ENCODE data around the gene TRPM5.
A peak's percentile ranks its signal among the peaks of the same experiment; 100 is the strongest.
"Not testable (repeated sequence)": the region's sequence is repeated elsewhere in the genome, so short reads cannot be mapped to it uniquely, and the experiment has no call there.

Gene TRPM5, protein sequence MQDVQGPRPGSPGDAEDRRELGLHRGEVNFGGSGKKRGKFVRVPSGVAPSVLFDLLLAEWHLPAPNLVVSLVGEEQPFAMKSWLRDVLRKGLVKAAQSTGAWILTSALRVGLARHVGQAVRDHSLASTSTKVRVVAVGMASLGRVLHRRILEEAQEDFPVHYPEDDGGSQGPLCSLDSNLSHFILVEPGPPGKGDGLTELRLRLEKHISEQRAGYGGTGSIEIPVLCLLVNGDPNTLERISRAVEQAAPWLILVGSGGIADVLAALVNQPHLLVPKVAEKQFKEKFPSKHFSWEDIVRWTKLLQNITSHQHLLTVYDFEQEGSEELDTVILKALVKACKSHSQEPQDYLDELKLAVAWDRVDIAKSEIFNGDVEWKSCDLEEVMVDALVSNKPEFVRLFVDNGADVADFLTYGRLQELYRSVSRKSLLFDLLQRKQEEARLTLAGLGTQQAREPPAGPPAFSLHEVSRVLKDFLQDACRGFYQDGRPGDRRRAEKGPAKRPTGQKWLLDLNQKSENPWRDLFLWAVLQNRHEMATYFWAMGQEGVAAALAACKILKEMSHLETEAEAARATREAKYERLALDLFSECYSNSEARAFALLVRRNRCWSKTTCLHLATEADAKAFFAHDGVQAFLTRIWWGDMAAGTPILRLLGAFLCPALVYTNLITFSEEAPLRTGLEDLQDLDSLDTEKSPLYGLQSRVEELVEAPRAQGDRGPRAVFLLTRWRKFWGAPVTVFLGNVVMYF (N-terminal part only)

DNA sequence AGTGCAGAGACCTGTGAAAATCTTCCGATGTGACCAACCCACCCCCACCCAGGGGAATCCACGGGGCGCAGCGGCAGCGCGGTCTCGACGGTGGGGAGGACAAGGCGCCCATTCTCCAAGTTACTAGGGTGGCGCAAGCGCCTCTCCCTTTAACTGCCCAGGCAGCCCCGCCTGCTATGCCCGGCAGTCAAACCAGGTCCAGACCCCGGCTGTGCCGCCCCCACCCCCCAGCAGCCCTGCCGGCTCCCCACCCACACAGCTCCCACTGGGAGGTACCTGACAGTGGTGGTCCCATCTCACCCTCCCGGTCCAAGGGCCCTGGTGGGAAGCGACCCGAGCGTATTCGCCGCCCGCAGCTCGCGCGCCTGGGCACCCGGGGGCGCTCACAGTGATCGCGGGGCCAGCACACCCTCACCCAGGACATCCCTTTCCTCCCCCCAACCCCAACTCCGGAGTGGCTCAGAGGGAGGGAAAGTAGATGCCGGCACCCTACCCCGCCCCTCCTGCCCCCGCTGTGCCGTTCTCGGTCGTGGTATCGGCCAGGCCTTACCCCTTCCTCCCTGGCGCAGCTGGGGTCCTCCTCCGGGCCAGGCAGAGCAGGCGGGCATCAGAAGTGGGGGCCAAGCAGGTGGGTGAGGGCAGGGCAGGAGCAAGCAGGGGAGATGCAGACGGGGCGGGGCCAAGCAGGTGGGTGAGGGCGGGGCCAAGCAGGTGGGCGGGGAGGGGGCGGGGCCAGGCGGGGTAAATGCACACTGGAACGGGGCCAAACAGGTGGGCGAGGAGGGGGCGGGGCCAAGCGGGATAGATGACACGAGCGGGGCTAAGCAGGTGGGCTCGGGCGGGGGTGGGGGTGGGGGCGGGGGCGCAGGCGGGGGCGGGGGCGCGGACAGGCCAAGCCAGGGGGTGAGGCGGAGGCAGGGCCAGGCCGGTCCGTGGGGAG lies at the start of gene TRPM5:
Gene TRPM5 (minus strand): TSS at position 634 of the 940 bp plus-strand sequence. CDS start 21,478 bp downstream, outside the sequence.
- peak; percentile 69 for DNase-seq (ENCODE audit: low spot score)

DNA sequence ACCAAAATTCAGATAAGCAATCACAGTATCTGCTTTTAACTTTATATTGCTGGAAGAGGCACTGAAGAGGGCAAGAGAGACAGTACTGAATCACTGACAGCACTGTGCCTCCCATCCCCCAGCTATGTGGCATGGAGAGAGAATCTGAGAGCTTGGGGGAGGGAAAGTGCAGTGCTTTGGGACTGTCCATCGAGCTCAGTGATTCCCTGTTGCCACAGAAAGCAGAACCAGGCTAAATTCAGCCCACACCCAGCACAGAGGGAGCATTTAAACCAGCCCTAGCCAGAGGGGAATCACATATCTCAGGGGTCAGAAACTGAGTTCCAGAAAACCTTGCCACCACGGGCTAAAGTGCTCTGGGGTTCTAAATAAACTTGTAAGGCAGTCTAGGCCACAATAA lies 44.8 kb upstream of the TRPM5 start:
- DNase-seq (ENCODE audit: low spot score), result no peak

DNA sequence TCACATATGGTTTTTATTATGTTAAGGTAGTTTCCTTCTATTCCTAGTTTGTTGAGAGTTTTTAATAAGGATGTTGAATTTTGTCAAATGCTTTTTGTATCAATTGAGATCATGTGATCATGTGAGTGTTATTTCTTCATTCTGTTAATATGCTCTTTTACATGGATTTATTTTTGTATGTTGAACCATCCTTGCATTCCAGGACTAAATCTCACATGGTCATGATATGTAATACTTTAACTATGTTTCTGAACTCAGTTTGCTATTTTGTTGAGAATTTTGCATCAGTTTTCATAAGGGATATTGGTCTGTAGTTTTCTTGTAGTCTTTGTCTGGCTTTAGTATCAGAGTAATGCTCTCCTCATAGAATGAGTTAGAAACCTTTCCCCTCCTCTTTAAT lies 43.7 kb upstream of the TRPM5 start:
- DNase-seq (ENCODE audit: low spot score), result no peak

DNA sequence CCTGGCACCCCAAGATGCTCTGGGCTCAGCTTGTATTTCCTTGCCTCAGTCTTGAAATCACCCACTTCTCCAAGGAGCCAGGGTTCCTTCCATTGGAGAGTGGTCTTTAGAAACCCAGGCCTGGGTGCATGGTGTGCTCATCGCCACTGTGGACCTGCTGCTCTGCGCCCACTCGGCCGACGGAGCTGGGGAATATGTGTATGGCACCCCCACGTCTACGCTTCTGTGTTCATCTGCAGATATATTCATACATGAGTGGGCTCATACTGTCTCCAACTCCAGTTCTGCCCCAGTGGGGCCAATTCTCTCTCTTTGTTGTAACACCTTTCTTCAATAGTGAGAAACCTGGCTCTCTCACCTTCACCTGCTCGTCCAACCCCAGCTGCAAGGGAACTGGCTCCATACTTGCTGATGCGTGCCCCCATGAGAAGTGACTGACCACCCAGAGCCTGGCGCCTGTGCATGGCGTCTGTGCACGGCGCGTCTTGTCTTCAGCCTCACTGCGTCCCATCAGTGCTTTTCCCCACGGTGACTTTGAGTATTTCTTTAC lies 40.3 kb upstream of the TRPM5 start:
- no peak for DNase-seq (ENCODE audit: low spot score)

DNA sequence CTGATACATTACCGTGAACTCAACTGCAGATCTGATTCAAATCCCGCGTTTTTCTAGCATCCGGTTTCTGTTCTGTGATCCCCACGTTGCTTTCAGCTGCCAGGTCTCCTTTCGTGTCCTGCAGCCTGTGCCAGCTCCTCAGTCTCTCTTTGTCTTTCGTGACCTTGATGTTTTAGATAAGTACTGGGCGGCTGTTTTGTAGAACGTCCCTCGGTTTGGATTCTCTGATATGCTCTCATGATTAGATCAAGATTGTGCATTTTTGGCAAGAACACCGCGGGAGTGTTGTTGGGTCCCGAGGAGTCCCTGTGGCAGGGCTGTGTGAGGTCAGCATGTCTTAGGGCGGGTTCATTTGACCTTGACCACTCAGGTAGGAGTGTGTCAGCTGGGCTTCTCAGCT lies 39.1 kb upstream of the TRPM5 start:
- DNase-seq (ENCODE audit: low spot score), result no peak

DNA sequence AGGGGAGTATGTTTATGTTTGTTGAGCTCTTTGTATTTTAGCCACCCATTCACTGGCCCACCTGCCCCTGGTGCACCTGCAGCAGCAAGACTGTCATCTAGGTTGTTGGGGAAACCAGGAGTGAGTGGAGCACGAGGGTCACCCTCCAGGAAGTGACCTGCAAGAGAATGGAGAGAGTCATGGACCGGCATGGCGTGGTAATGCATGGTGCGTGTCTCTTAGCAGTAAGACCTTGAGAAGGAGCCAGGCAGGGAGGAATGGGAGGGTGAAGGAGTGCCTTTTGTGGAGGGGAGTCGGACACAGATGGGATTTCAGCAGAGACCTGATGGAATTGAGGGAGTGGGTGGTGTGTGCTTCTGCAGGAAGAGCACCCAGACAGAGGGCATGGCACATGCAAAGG lies 38.4 kb upstream of the TRPM5 start:
- no peak for DNase-seq (ENCODE audit: low spot score)

DNA sequence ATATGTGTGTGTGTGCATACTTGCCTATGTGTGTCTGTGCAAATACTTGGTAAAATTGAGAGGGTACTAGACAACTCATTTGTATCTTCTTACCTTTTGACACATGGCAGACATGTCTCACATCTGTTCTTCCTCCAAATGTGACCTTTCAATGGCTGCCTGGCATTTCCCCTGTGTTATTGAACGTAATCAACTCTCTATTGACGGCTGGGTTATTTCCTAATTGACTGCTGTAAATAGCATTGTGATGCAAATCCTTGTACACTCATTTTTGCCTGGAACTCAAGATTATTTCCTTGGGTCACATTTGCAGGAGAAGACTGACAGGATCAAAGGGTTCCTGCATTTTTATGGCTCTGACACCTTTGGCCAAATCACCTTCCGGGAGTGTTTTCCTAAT lies 37.9 kb upstream of the TRPM5 start:
- no peak for DNase-seq (ENCODE audit: low spot score)

DNA sequence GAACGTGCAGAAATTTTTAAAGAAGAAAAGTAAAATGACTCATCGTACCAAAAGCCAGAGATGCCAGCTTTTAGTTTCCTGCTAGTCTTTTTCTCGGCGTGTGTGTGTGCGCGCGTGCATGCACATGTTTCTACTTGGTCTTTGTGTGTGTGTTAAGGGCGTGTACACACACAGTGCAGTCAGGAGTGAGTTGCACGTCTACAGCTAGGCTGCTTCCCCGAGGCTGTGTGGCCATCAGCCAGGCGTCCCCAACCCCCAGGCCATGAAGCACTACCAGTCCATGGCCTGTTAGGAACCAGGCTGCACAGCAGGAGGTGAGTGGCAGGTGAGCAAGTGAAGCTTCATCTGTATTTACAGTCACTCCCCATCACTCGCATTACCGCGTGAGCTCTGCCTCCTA lies 36.9 kb upstream of the TRPM5 start:
- DNase-seq (ENCODE audit: low spot score), result no peak

DNA sequence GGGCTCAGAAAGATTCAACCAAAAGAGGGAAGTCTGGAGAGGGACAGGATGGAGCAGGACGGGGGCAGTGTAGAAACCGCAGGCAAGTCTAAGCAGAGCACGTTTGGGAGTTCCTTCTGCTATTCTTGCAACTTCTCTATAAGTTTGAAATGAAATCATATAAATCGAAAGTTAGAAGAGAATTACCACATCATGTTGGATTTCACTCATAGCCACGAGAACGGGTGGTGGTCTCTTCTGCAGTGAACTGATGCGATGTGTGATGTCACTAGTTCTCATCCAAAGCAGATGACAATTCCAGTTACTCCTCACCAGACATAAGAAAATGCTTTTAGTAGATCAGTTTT lies 36.5 kb upstream of the TRPM5 start:
- DNase-seq (ENCODE audit: low spot score), result no peak

DNA sequence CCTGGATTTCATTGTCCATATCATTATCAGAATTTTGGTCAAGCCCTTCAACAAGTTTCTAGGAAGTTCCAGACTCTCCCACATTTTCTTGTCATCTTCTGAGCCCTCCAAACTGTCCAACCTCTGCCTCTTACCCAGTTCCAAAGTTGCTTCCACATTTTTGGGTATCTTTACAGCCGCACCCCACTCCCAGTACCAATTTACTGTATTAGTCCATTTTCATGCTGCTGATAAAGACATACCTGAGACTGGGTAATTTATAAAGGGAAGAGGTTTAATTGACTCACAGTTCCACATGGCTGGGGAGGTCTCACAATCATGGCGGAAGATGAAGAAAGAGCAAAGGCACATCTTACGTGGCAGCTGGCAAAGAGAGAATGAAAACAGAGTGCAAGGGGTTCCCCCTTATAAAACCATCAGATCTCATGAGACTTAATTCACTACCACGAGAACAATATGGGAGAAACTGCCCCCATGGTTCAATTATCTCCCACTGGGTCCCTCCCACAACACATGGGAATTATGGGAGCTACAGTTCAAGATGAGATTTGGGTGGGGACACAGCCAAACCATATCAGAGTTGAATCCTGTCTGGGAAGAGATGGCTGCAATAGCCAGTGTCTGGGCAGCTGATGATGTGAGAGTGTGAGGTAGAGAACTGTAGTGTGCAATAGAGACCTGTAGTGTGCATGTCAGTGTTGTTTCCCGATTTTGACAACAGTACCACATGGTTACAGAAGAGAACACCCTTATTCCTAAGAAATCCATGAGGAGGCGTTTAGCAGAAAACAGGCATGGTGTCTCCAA lies 36.0 kb upstream of the TRPM5 start:
- DNase-seq (ENCODE audit: low spot score), result not testable (repeated sequence)

DNA sequence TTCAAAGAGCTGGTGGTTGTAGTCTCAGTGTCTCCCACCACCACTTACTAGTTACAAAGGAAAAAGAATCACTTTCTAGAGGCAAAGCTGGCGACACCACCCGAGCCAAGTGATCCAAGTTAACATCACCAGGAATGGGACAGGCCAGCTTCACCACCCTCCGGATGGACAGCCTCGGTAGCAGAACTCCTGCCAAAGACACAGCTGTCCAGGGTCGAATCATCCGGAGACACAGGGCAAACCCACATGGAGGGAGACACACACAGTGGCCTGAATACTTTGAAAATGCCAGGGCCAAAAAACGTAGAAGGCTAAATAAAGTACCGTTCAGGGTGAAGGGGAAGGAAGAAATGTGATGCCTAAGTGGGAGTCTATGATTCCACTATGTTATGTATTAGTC lies 33.6 kb upstream of the TRPM5 start:
- no peak for DNase-seq (ENCODE audit: low spot score)

DNA sequence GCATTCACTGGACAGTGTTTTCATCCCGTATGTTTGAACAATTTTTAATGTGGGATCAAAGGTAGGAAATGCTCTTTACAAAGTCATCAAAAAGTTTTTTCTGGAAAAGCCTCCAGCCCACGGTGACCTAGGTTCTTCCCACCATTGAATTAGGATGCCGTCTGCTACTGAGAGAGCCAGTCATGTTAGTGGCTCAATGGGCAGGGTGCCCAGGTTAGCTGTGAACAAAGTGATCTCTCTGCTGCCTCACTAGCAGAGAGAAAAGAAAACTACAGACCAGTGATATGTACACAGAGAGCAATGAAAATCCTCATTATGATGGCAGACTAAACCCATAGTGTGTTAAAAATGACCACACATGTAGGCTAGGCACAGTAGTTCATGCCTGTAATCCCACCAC lies 32.9 kb upstream of the TRPM5 start:
- no peak for DNase-seq (ENCODE audit: low spot score)

DNA sequence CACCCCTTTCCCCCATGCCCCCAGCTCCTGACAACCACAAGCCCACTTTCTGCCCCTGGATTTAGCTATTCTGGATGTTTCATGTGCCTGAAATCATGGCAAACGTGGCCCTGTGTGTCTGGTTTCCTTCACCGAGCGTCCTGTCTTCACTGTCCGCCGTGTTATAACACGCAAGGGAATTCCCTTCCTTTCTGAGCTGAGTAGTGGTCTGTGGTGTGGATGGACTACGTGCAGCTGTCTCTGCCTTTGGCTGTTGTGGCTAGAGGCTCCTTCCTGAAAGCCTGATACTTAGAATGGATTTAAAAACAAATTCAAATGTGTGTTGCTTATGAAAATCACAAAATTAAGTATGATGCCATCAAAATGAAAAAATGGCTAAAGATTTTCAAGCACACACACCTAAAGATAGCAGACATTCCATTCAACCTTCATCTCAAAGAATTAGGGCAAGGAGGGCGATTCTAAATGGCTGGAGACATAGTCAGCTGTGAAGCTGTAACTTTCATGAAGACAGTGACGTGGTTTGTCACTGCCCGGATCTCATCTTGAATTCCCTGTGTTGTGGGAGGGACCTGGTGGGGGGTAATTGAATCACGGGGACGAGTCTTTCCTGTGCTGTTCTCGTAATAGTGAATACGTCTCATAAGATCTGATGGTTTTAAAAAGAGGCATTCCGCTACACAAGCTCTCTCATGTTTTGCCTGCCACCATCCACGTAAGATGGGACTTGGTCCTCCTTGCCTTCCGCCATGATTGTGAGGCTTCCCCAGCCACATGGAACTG lies 31.0 kb upstream of the TRPM5 start:
- no peak for DNase-seq (ENCODE audit: low spot score)

DNA sequence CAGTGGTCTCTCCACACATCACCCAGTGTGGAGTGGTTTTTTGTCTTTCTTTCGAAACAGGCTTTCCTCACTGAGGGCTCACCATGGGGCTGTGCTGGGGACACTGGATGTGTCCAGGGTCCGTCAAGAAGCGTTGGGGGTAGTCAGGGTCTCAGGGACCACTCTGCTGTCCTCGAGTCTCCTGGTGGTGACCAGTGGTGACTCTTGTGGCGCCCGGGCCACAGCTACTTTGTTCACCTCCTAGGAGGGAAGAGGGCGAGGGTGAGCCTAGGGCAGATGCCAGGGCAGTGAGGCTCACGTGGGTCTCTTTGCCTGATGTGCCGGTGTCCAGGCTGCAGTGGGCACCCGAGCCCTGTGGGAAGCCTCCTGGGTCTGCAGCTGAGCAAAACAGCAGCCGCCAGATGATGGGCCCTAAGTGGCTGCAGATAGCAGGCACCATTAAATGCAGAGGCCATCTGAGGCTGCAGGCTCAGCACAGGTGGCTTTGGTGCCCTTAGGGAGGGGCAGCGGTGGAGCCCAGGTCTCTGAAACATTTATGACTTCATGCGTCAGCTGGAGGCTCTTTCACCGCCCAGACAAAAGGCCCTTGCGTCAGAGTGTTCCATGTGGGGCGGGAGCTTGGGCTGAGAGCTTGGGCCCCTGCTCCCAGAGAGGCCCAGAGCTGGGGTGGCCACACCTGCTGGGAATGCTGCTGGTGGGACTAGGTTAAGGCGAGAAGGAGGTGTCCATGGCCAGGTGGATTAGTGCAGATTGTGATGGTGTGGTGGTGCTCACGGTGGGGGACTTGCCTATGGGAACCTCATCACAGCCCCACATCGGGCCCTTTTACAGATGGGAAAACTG lies 30.0 kb upstream of the TRPM5 start:
- no peak for DNase-seq (ENCODE audit: low spot score)

DNA sequence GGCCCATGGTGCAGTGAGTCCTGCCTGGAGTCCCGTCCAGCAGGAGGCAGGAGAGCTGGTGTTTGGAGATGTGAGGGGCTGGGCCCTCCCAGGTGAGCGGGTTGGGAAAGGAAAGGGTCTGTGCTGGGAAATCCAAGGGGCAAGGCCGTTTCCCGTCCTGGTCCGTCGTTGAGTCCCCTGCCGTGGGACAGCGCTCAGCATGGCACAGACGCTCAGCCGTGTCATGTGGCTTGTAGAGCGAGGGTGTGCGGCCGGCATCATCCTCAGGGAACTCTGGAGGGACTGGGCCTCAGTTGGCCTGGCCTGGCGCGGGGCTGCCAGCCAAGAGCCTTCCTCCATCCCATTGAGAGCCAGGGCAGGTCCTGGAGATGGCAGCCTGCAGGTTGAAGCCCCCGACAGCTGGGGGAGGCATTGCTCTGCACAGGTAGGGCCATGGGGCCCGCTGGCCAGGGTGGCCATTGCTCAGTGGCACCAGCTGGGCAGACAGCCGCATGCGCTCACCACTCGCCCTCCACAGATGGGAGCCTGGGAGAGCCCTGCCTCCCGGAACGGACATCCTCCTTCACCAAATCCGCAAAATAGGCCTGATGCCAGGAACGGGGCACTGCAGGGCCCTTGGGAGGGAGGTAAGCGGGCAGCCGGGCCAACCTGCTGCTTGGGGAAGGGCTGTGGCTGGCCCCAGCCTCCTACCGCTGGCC lies 29.2 kb upstream of the TRPM5 start:
- DNase-seq (ENCODE audit: low spot score), result no peak

DNA sequence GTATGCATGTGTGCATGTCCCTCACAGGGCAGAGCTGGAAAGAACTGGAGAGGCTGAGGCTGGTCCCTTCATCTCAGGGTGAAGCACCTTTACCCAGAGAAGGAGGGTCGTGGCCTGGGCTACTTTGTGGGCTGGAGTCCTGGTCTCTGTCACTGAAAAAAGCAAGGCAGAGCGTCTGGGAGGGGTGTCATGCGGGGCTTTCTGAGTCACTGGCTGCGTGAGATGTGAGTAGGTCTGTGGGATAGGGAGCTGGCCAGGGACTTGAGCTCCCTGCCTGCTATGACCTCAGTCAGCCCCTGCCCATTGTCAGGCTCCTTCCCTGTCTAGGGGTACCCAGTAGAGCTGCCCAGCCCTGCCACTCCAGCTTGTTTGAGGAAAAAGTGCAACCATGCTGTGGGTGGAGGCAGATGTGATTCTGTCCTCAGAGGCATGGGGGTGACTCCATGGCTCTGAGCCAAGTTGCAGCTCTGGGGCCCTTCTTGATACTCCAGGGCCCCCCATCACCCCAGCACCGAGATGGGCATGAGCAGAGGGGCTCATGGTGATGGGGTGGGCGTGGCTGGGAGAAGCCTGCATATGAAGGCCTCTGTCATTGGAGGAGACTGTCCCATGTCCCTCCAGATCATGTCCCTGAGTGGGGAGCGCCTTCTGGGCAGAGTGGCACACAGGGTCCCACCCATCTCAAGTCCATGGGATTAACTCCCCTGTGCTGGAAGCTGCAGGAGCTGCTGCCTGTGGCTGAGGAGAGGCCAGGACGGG lies 28.3 kb upstream of the TRPM5 start:
- no peak for DNase-seq (ENCODE audit: low spot score)

DNA sequence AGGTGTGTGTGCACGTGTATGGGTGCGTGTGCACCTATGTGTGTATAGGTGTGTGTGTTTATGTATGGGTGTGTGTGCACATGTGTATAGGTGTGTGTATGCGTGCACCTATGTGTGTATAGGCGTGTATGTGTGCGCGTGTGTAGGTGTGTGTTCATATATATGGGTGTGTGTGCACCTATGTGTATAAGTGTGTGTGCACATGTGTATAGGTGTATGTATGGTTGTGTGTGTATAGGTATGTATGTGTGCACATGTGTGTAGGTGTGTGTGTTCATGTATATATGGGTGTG lies 27.4 kb upstream of the TRPM5 start:
- no peak for DNase-seq (ENCODE audit: low spot score)

DNA sequence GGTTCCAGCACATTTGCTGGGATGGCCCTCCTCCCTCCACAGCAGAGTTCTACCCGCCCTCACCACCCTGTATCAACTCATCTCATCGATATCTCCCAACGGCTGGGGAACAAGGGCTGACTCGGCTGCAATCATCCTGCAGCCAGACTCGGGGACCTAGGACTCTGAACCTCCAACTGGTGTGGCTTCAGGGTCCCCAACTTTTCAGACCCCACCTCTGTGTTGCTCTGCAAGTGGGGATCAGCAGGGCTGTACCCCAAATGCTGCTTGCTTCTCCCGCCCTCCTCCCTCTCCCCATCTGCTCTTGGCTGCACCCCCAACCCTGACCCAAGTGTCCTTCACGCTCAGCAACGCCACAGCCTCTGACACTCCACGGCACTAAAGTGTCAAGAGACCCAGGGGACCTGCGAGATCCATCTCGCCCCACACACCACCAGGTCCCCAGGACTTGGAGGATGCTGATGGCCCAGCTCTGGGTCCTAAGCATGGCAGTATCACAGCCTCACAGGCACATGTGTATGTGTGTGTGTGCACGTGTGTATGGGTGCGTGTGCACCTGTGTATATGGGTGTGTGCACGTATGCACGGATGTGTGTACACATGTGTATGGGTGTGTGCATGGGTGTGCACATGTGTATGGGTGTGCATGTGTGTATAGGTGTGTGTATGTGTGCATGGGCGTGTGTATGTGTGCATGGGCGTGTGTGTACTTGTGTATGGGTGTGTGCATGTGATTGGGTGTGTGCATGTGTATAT lies 26.9 kb upstream of the TRPM5 start:
- DNase-seq (ENCODE audit: low spot score), result no peak

Data from NAMALWA (cell line).